Measurements from ENCODE around the gene ADO.

GRCh38 chr10:62795762-62796161 is 8.8 kb upstream of the ADO start:
- TF ChIP-seq CTCF (IDR thresholded peaks at IDR 0.05; ENCODE audit: poor library complexity) (no peak), EZH2 (IDR thresholded peaks at IDR 0.05; ENCODE audit: borderline replicate concordance) (no peak), EZH2phosphoT487 (IDR thresholded peaks at IDR 0.05; ENCODE audit: low read depth, severe bottlenecking, unreplicated experiment) (no peak)
